ENCODE measurements around the gene TRAF3.

TRAF3 gene

GRCh38 chr14:102939329-102939728 is 162.1 kb downstream of the TRAF3 start:
- DNase-seq (ENCODE audit: low spot score), result no peak

- no peak for DNase-seq (ENCODE audit: low spot score)
Observed at GRCh38 chr14:102939820-102940561, 162.7 kb downstream of the TRAF3 start.

GRCh38 chr14:102940729-102941362 is 163.6 kb downstream of the TRAF3 start:
- DNase-seq (ENCODE audit: low spot score), result no peak

- DNase-seq (ENCODE audit: low spot score), result peak; percentile 34
Observed at GRCh38 chr14:102941419-102942011, 164.3 kb downstream of the TRAF3 start.

- no peak for DNase-seq (ENCODE audit: low spot score)
Observed at GRCh38 chr14:102942069-102942468, 164.8 kb downstream of the TRAF3 start.

- DNase-seq (ENCODE audit: low spot score), result no peak
Observed at GRCh38 chr14:102943454-102943853, 166.2 kb downstream of the TRAF3 start.

- no peak for DNase-seq (ENCODE audit: low spot score)
Observed at GRCh38 chr14:102943979-102944378, 166.7 kb downstream of the TRAF3 start.

- DNase-seq (ENCODE audit: low spot score), result no peak
Observed at GRCh38 chr14:102944448-102945330, 167.4 kb downstream of the TRAF3 start.

- DNase-seq (ENCODE audit: low spot score), result no peak
Observed at GRCh38 chr14:102945346-102946130, 168.3 kb downstream of the TRAF3 start.

- DNase-seq (ENCODE audit: low spot score), result no peak
Observed at GRCh38 chr14:102947321-102948103, 170.3 kb downstream of the TRAF3 start.

- DNase-seq (ENCODE audit: low spot score), result no peak
Observed at GRCh38 chr14:102948698-102949061, 171.4 kb downstream of the TRAF3 start.

GRCh38 chr14:102949062-102949800 is 172.0 kb downstream of the TRAF3 start:
- peak; percentile 83 for DNase-seq (ENCODE audit: low spot score)

GRCh38 chr14:102949801-102950451 is 172.7 kb downstream of the TRAF3 start:
- no peak for DNase-seq (ENCODE audit: low spot score)

GRCh38 chr14:102951034-102951433 is 173.8 kb downstream of the TRAF3 start:
- DNase-seq (ENCODE audit: low spot score), result no peak

- no peak for DNase-seq (ENCODE audit: low spot score)
Observed at GRCh38 chr14:102951799-102952198, 174.6 kb downstream of the TRAF3 start.

- no peak for DNase-seq (ENCODE audit: low spot score)
Observed at GRCh38 chr14:102952276-102952675, 175.0 kb downstream of the TRAF3 start.

- no peak for DNase-seq (ENCODE audit: low spot score)
Observed at GRCh38 chr14:102953100-102953499, 175.9 kb downstream of the TRAF3 start.

GRCh38 chr14:102954081-102954789 is 177.0 kb downstream of the TRAF3 start:
- DNase-seq (ENCODE audit: low spot score), result no peak

Data from NAMALWA (cell line).